CD4-positive, alpha-beta T cell (primary cell): ENCODE measurements around the gene ARFRP1. TPM values are rescaled to one million over a fixed set of nuclear protein-coding genes. Genes with fewer than 3 reads are reported as not detected.
A peak's percentile ranks its signal among the peaks of the same experiment; 100 is the strongest.

Experiments used
- ATAC-seq: fragments of 200-7000 bp; cut with Tn5 transposase; one replicate; pipeline ENCODE4 v1.10.0; 2022; ENCODE audit warnings: mild to moderate bottlenecking; ENCODE audit not compliant: poor library complexity
- CTCF ChIA-PET: fragments of 350-600 bp; sonication (Branson Sonifier 250); formaldehyde crosslinking; loops from one replicate; lab custom pipeline; 2021; ENCODE audit warnings: antibody characterized with exemption, inconsistent platforms; lab: Charles Lee
- POLR2A ChIA-PET: fragments of 350-600 bp; sonication (Branson Sonifier 250); formaldehyde crosslinking; loops from one replicate; lab custom pipeline; 2021; ENCODE audit warnings: antibody characterized with exemption, inconsistent platforms; lab: Charles Lee
- DNase-seq, 14 experiments: peaks; one replicate each; pipeline ENCODE4 v3.0.0-alpha.2; 2013 to 2020; ENCODE audit warnings: mixed read lengths in 2 of 14
- H3K27ac ChIP-seq, 2 donors: one replicate each; pipeline versions ENCODE4 v1.5.1 to v1.7.0; 2013; ENCODE audit warnings: low read length in 2 of 2, low read depth in 1 of 2, mild to moderate bottlenecking in 1 of 2
- H3K27me3 ChIP-seq, 2 experiments: 1 replicate in 1 of 2; 2 replicates in 1 of 2; pipeline versions ENCODE4 v1.6.1 to v1.7.0; 2013; ENCODE audit warnings: low read length in 2 of 2, control low read depth in 1 of 2, mild to moderate bottlenecking in 1 of 2, moderate library complexity in 1 of 2; ENCODE audit not compliant: insufficient read depth in 2 of 2, control insufficient read depth in 1 of 2
- H3K36me3 ChIP-seq: one replicate; pipeline ENCODE4 v1.6.1; 2013; ENCODE audit warnings: low read length, control low read depth; ENCODE audit not compliant: insufficient read depth
- H3K4me1 ChIP-seq: one replicate; pipeline ENCODE4 v1.6.1; 2013; ENCODE audit warnings: low read length, control low read depth; ENCODE audit not compliant: insufficient read depth
- H3K4me3 ChIP-seq: one replicate; pipeline ENCODE4 v1.5.1; 2013; ENCODE audit warnings: mild to moderate bottlenecking, low read length, moderate library complexity
- H3K9me3 ChIP-seq, 2 experiments: 1 replicate in 1 of 2; 2 replicates in 1 of 2; pipeline versions ENCODE4 v1.6.1 to v1.7.0; 2013; ENCODE audit warnings: low read length in 2 of 2, mild to moderate bottlenecking in 2 of 2, control low read depth in 1 of 2, moderate library complexity in 1 of 2; ENCODE audit not compliant: control insufficient read depth in 1 of 2, insufficient read depth in 1 of 2
- H3K27ac Mint-ChIP-seq: one replicate; pipeline ENCODE4 v1.8.0; 2020; ENCODE audit warnings: mixed read lengths
- H3K27me3 Mint-ChIP-seq: one replicate; pipeline ENCODE4 v1.8.0; 2021; ENCODE audit warnings: mixed read lengths
- H3K36me3 Mint-ChIP-seq: one replicate; pipeline ENCODE4 v1.8.0; 2021; ENCODE audit warnings: low read depth, mixed read lengths
- H3K4me1 Mint-ChIP-seq: one replicate; pipeline ENCODE4 v1.8.0; 2021; ENCODE audit warnings: low read depth, mixed read lengths
- H3K4me3 Mint-ChIP-seq: one replicate; pipeline ENCODE4 v1.8.0; 2020; ENCODE audit warnings: mild to moderate bottlenecking, mixed read lengths
- H3K9me3 Mint-ChIP-seq: one replicate; pipeline ENCODE4 v1.8.0; 2020; ENCODE audit warnings: mixed read lengths
- CTCF ChIP-seq: fragments of 200-600 bp; IDR thresholded peaks from one replicate; pipeline ENCODE4 v1.8.0; 2022; ENCODE audit warnings: antibody characterized with exemption, mild to moderate bottlenecking
- intact Hi-C, 2 experiments: fragments of 100-400 bp; cut with DNase I in 1 of 2; cut with micrococcal nuclease in 1 of 2; formaldehyde crosslinking; loops; one replicate each; pipeline versions ENCODE4 v1.15.1 to v1.9.0; 2023 to 2025; cut with DNase I, micrococcal nuclease
- total RNA-seq, 174 experiments: library from RNA in 2 of 174; stranded (reverse) in 2 of 174; gene quantifications; one replicate each; pipeline ENCODE4 v1.2.3 and lab custom pipeline; 2021 to 2026

Gene ARFRP1
- total RNA-seq, 2 experiments from 2014 or later = 34.5 to 35.7 TPM

- intact Hi-C loops = loop anchor here in 1 of 2 experiments (10.0 kb wide), 1 partner anchor 275 kb away; the partner anchor contains the start of gene SAMD10
- Mint-ChIP-seq H3K36me3 (peaks cover 4% of the 10 kb centered on the region), H3K9me3 (no peaks in the 10 kb centered on the region), H3K4me3 (no peak overlapping the region), H3K27me3 (no peaks in the 10 kb centered on the region), H3K27ac (no peak overlapping the region), H3K4me1 (peaks cover 4% of the 10 kb centered on the region)
- peaks cover 20% of the 10 kb centered on the region for H3K36me3 ChIP-seq
- peaks cover 64% of the 10 kb centered on the region for H3K4me1 ChIP-seq
- H3K27me3 ChIP-seq = no peaks in the 10 kb centered on the region
- no peaks in the 10 kb centered on the region for H3K9me3 ChIP-seq
- TF ChIP-seq CTCF = no peak
- H3K27ac ChIP-seq = no peak overlapping the region
- ChIA-PET POLR2A (no interaction called here), CTCF (no interaction called here)
- ATAC-seq (no peak), DNase-seq (peak in 1 of 14 experiments; percentile 25)
- no peak overlapping the region for H3K4me3 ChIP-seq
Observed at GRCh38 chr20:63699466-63700198, 8.1 kb downstream of the ARFRP1 start.

- H3K4me1 Mint-ChIP-seq = peaks cover 4% of the 10 kb centered on the region
- H3K36me3 Mint-ChIP-seq = peaks cover 4% of the 10 kb centered on the region
- no peaks in the 10 kb centered on the region for H3K9me3 Mint-ChIP-seq
- no peak overlapping the region for H3K27ac ChIP-seq
- intact Hi-C loops = no loop called here
- POLR2A ChIA-PET = interaction anchor here (1.4 kb wide), 1 partner anchor 8 kb away, joined by 8 read pairs; the partner anchor contains the start of genes ARFRP1 and ZGPAT
- TF ChIP-seq CTCF = no peak
- peaks cover 71% of the 10 kb centered on the region for H3K4me1 ChIP-seq
- CTCF ChIA-PET = no interaction called here
- peaks cover 13% of the 10 kb centered on the region for H3K36me3 ChIP-seq
- H3K27me3 Mint-ChIP-seq = no peaks in the 10 kb centered on the region
- no peaks in the 10 kb centered on the region for H3K9me3 ChIP-seq
- no peak overlapping the region for H3K4me3 Mint-ChIP-seq
- DNase-seq (peak in 2 of 14 experiments; percentile 30 to 54), ATAC-seq (no peak)
- H3K4me3 ChIP-seq = no peak overlapping the region
- H3K27me3 ChIP-seq = no peaks in the 10 kb centered on the region
- no peak overlapping the region for H3K27ac Mint-ChIP-seq
Observed at GRCh38 chr20:63698739-63699465, 8.9 kb downstream of the ARFRP1 start.

GRCh38 chr20:63697868-63698545 is 9.8 kb downstream of the ARFRP1 start:
- Histone ChIP-seq H3K4me3 (no peak overlapping the region), H3K9me3 (peaks cover 0 to 3% of the 10 kb centered on the region in 2 experiments), H3K4me1 (peaks cover 74% of the 10 kb centered on the region), H3K27me3 (no peaks in the 10 kb centered on the region), H3K36me3 (peaks cover 7% of the 10 kb centered on the region), H3K27ac (no peak overlapping the region)
- DNase-seq (peak in 1 of 14 experiments; percentile 18), ATAC-seq (no peak)
- no peak overlapping the region for H3K27ac Mint-ChIP-seq
- TF ChIP-seq CTCF = no peak
- CTCF ChIA-PET = no interaction called here
- no peaks in the 10 kb centered on the region for H3K9me3 Mint-ChIP-seq
- POLR2A ChIA-PET = interaction anchor here (0.9 to 2.2 kb wide), 3 partner anchors 9 to 56 kb away, joined by 4 to 11 read pairs (median 8); partner anchors contain the start of genes ARFRP1, LIME1 and ZGPAT
- peaks cover 4% of the 10 kb centered on the region for H3K4me1 Mint-ChIP-seq
- H3K36me3 Mint-ChIP-seq = peaks cover 4% of the 10 kb centered on the region
- intact Hi-C loops = no loop called here
- no peak overlapping the region for H3K4me3 Mint-ChIP-seq
- H3K27me3 Mint-ChIP-seq = no peaks in the 10 kb centered on the region
